GM12874 (cell line): ENCODE results near the gene DMRT3.

ENCODE experiments used
- TF ChIP-seq, protein P1 (sequence below): IDR thresholded peaks from 2 replicates; pipeline ENCODE4 v1.5.1; 2011; ENCODE audit warnings: low read depth, mild to moderate bottlenecking, control low read depth, low read length, moderate library complexity; ENCODE audit not compliant: insufficient read depth

The DMRT3 gene

DNA sequence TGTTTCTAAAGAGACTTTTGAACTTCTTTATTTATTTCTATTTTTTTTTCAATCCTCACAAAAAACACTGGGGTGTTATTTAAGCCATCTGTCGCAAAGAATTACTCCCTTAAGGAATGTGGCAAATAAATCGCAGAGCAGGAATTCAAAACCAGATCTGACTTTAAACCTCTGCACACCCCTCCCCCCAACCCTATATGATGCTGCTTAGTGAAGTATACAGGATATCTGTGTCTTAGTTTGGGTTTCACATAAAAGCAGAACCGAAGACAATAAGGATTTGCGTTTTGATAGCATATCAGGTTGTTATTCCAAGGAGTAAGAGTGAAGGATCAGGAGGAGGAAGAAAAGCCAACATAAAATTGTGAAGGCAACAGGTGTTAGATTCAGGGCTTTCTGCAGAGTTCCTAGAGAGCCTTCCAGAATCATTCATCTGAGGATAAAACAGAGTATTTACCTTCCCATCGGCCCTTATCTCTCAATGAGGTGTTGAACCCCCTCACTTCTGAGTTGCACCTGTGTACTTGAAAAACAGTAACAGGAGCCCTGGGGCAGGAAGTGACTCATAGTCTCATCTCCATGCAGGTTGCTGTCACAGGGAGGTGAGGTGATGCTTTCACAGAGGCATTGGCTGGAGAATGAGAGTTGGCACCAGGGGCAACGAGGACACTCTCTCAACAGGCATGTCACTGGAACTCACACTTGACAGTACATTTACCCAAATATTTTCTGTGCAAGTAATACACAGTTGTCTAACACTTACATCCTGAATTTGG lies 33.5 kb upstream of the DMRT3 start:
- TF ChIP-seq, protein P1, sequence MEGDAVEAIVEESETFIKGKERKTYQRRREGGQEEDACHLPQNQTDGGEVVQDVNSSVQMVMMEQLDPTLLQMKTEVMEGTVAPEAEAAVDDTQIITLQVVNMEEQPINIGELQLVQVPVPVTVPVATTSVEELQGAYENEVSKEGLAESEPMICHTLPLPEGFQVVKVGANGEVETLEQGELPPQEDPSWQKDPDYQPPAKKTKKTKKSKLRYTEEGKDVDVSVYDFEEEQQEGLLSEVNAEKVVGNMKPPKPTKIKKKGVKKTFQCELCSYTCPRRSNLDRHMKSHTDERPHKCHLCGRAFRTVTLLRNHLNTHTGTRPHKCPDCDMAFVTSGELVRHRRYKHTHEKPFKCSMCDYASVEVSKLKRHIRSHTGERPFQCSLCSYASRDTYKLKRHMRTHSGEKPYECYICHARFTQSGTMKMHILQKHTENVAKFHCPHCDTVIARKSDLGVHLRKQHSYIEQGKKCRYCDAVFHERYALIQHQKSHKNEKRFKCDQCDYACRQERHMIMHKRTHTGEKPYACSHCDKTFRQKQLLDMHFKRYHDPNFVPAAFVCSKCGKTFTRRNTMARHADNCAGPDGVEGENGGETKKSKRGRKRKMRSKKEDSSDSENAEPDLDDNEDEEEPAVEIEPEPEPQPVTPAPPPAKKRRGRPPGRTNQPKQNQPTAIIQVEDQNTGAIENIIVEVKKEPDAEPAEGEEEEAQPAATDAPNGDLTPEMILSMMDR: no peak

DNA sequence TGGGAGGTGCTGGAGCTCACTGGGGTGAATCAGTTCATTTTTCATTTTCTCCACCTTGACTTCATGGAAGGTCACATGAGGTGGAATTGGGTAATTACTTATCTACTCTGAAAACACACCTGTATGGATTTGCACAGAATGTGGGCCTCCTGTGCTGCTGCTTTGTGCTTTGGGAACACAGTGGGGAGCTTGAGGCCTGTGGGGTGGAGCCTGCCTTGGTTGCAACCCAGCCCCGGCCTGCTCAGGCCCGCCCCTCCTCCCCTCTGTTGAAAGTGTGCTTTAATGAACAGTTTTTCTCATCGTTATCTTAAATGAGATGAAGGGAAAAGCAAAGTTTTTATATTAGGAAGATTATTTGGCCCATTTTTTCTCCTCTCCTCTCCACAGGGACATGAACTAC lies 28.5 kb upstream of the DMRT3 start:
- TF ChIP-seq, protein P1: no peak

DNA sequence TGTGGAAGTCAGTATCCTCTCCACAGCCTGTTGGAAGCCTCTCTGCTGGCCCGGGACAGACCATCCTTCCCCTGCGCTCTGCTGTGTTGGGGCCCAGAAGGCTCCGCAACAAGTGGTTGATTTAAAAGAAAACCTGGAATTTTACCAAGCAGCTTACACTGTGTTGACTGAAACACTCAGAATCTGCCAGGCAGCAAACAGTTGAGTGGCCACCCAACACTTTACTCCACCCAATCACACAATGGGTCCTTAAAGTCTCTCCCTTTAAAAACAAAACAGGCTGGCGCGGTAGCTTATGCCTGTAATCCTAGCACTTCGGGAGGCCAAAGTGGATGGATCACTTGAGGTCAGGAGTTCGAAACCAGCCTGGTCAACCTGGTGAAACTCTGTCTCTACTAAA lies 28.0 kb upstream of the DMRT3 start:
- TF ChIP-seq, protein P1: no peak

DNA sequence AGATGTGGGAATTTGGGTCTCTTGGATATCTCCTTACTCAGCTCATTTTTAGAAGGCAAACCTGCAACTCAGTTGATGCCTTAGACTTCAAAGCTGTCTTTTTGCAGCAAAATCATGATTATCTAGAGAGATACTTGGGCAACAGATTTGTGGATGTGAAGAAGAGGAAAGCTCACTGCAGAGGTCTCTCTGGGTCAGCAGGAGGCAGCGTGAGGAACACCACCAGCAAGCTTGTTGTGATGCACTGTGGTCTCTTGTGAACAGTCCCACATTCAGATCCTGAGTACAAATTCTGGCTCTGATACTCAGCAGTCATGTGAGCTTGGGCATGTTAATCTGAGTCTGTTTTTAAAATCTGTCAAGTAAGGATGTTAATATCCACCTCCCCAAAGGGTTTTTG lies 26.3 kb upstream of the DMRT3 start:
- TF ChIP-seq, protein P1: no peak

DNA sequence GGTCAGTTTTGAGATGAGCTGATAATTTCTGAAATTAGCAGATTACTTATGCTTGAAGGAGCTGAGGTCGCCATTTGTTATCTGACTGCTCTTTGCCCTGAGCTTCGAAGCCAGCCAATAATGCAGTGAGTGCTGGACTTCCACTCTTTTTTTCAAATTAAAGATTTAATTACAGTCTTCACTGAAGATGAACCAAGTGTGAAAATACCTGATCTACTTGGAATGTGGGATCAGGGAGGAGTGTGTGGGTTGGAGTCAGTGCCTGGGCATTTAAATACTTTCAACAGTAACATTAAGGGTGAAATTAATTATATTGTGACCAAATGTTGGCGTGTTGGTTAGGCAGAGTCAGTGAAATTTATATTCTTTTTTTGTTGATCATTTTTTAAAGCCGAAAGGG lies 23.9 kb upstream of the DMRT3 start:
- TF ChIP-seq, protein P1: no peak

DNA sequence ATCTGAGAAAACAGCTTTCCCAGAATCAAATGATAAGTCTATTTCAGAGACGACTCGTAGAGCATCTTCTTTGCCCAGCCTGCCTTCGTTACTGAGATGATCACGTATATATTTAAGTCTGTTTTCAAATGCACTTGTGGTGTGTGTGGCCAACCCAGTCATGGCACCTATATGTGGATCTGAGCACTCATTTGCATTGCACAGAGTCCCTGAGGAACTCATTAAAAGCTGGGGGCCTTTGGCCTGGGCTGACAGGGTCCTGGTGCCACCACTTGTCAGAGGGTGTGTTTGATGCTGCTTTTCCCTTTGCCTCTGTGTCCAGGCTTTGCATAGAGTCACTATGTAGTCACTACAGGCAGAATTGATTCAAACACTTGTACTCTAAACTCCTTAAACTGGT lies 17.4 kb upstream of the DMRT3 start:
- TF ChIP-seq, protein P1: no peak

DNA sequence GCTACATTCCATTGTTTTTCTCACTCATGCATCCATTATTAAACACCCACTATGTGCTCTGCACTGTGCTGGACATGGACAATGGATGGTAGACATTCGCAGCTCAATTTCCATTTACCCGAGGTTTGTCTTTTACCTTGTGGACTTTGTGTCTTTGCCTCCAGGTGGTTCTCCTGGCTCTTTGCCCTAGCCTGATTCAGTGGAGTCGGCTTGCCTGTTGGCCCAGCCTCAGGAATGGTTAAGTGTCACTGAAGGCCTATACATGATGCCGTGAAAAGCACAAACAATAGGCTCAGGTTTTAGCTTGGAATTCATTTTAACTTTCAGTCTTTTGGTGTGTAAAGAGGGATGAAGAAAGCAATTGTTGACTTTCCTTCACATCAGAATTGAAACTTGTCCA lies 16.5 kb upstream of the DMRT3 start:
- TF ChIP-seq, protein P1: no peak

DNA sequence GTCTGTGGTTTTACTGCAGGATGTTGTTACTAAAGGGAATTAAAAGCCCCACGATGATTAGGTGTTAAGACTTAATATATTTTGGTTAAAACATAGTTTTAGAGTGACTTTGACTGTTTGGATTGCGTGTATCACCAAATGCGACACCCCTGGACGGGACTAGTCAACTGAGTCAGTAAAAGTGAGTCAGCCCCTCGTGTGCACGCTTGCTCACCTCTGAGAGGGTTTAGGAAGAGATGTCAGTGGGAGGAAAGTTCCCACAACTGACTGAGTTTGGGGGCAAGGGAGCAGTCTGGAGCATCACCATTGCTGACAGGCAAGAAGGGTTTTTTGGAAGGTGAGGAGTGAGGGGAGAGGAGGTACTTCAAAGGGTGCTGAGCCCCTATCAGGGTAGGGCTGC lies 14.4 kb upstream of the DMRT3 start:
- TF ChIP-seq, protein P1: no peak
